ENCODE data around the gene HELLS.

- TF ChIP-seq CTCF (conservative IDR thresholded peaks at IDR 0.05; ENCODE audit: low read length), result no peak
- no peak for TF ChIP-seq EZH2phosphoT487 (IDR thresholded peaks at IDR 0.05; ENCODE audit: borderline replicate concordance, low read depth, low read length)
These were observed 99.7 kb downstream of the HELLS start for GRCh38 chr10:94645285-94645684.
